Subcutaneous abdominal adipose tissue (tissue), 5 donors: Measurements from ENCODE around the gene RNF145.
A peak's percentile ranks its signal among the peaks of the same experiment; 100 is the strongest.
"Not testable (repeated sequence)": the region's sequence is repeated elsewhere in the genome, so short reads cannot be mapped to it uniquely, and the experiment has no call there.

Experiments used
- H3K27ac ChIP-seq: one replicate; pipeline ENCODE4 v1.7.0; 2013; ENCODE audit warnings: low read depth, mild to moderate bottlenecking, inconsistent platforms, low read length, moderate library complexity
- H3K27me3 ChIP-seq, 5 donors: one replicate each; pipeline ENCODE4 v1.7.0; 2013; ENCODE audit warnings: low read length in 5 of 5, inconsistent platforms in 1 of 5; ENCODE audit not compliant: control insufficient read depth in 5 of 5, insufficient read depth in 4 of 5
- H3K36me3 ChIP-seq, 5 donors: one replicate each; pipeline ENCODE4 v1.7.0; 2013; ENCODE audit warnings: low read length in 5 of 5; ENCODE audit not compliant: control insufficient read depth in 5 of 5, insufficient read depth in 5 of 5
- H3K4me1 ChIP-seq, 5 donors: one replicate each; pipeline ENCODE4 v1.7.0; 2013; ENCODE audit warnings: low read length in 5 of 5, mild to moderate bottlenecking in 3 of 5, moderate library complexity in 1 of 5; ENCODE audit not compliant: control insufficient read depth in 5 of 5, insufficient read depth in 5 of 5
- H3K4me3 ChIP-seq, 5 donors: one replicate each; pipeline ENCODE4 v1.7.0; 2013; ENCODE audit warnings: low read length in 5 of 5, low read depth in 1 of 5
- H3K9ac ChIP-seq, 5 donors: one replicate each; pipeline ENCODE4 v1.7.0; 2013; ENCODE audit warnings: low read length in 5 of 5, mild to moderate bottlenecking in 4 of 5, moderate library complexity in 3 of 5
- H3K9me3 ChIP-seq, 5 donors: one replicate each; pipeline ENCODE4 v1.7.0; 2013; ENCODE audit warnings: low read length in 5 of 5; ENCODE audit not compliant: control insufficient read depth in 5 of 5
- donor health status: healthy.
- donor health status: healthy.
- donor health status: healthy.
- donor health status: healthy.
- donor health status: healthy.

Gene RNF145

DNA sequence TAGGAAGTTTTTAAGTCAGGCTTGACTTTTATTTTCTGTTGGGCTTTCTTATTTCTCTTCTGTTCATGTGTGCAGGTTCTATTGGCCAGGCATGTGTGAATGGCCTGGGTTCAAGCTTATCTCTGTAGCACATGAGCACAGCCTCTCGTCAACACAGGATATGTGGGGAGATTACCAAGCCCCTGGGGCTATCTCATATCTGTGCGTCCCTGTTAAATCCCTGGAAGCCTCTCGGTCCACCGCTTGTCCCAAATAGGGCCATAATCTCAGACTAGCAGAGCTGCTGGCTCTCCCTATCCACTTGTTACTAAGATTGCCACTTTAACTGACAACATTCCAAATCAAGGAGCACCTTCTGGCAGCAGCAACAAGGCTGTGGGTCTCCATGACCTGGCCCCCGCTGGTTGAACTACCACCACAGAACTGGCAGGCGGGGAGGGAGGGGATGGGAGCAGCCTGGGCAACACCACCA, 81.2 kb downstream of the RNF145 start:
- Histone ChIP-seq H3K36me3 (no peaks in the 10 kb centered on the region), H3K27me3 (no peaks in the 10 kb centered on the region), H3K9me3 (no peaks in the 10 kb centered on the region), H3K27ac (no peak overlapping the region), H3K4me1 (peaks cover 0 to 4% (median 0%) of the 10 kb centered on the region in 5 donors), H3K4me3 (no peak overlapping the region), H3K9ac (no peak overlapping the region)

DNA sequence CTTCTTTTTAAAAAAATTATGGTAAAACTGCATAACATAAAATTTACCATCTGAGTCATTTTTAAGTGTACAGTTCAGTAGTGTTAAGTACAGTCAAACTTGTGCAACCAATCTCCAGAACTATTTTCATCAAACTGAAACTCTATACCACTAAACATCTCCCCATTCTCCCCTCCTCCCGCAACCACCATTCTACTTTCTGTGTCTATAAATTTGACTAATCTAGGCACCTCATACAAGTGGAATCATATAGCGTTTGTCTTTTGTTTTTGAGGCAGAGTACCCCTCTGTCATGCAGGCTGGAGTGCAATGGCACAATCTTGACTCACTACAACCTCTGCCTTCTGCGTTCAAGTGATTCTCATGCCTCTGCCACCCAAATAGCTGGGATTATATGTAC, 85.7 kb downstream of the RNF145 start:
- no peaks in the 10 kb centered on the region for H3K27me3 ChIP-seq
- no peak overlapping the region for H3K4me3 ChIP-seq
- no peaks in the 10 kb centered on the region for H3K36me3 ChIP-seq
- peaks cover 0 to 6% (median 0%) of the 10 kb centered on the region in 5 donors for H3K4me1 ChIP-seq
- no peaks in the 10 kb centered on the region for H3K9me3 ChIP-seq
- no peak overlapping the region for H3K27ac ChIP-seq
- H3K9ac ChIP-seq = no peak overlapping the region

DNA sequence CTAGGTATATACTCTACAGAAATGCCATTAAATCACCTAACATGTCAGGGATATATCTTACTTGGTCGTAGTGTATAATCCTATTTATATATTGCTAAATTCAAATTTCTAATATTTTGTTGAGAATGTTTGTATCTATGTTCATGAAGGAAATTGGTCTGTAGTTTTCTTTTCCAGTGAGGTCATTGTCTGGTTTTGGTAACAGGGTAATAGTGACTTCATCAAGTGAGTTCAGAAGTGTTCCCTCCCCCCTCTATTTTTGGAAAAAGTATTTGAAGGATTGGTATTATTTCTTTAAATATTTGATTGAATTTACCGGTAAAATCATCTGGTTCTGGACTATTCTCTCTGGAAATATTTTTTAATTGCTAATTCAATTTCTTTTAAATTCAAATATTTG, 86.2 kb downstream of the RNF145 start:
- H3K9ac ChIP-seq = no peak overlapping the region
- H3K27ac ChIP-seq = no peak overlapping the region
- no peaks in the 10 kb centered on the region for H3K36me3 ChIP-seq
- no peak overlapping the region for H3K4me3 ChIP-seq
- H3K9me3 ChIP-seq = no peaks in the 10 kb centered on the region
- H3K4me1 ChIP-seq = peaks cover 0 to 6% (median 0%) of the 10 kb centered on the region in 5 donors
- H3K27me3 ChIP-seq = no peaks in the 10 kb centered on the region

DNA sequence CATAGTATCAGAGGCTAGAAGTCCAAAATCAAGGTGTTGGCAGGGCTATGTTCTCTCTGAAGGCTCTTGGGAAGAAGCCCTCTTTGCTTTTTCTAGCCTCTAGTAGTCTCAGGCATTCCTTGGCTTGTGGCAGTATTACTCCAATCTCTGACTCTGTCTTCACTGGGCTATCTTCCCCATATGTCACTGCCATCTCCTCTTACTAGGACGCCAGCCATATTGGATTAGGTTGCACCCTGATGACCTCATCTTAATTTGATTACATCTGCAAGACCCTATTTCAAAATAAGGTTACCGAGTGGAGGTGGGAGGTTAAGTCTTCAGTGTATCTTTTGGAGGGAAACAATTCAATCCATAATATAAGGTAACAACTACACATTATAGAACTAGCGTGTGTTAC, 88.3 kb downstream of the RNF145 start:
- no peak overlapping the region for H3K27ac ChIP-seq

DNA sequence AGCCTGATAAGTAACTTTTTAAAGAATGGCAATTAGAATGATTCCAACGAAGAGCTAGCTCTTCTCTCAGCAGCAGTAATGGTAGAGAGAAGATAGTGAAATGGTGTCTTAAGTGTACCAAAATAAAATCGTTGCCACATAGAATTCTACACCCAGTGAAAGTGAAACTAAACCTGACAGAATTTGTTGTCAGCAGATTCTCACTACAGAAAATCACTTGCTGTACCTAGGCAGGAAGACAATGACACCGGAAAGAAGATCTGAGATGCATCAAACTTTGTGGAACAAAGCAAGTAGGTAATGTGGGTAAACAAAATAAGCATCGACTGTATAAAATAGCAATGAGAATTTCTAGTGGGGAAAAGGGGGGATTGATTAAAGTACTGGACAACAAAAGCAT, 88.9 kb downstream of the RNF145 start:
- Histone ChIP-seq H3K27ac (no peak overlapping the region), H3K9me3 (no peaks in the 10 kb centered on the region), H3K4me1 (peaks cover 0 to 6% (median 0%) of the 10 kb centered on the region in 5 donors), H3K27me3 (no peaks in the 10 kb centered on the region), H3K4me3 (peak overlapping the region in 3 of 5 donors; percentile 5 to 25 (median 19)), H3K9ac (no peak overlapping the region), H3K36me3 (no peaks in the 10 kb centered on the region)

More for the DNA sequence above, 88.3 kb downstream of the RNF145 start:
- Histone ChIP-seq H3K9me3 (no peaks in the 10 kb centered on the region), H3K27me3 (no peaks in the 10 kb centered on the region), H3K36me3 (no peaks in the 10 kb centered on the region), H3K4me3 (no peak overlapping the region), H3K9ac (no peak overlapping the region), H3K4me1 (peaks cover 0 to 6% (median 0%) of the 10 kb centered on the region in 5 donors)

DNA sequence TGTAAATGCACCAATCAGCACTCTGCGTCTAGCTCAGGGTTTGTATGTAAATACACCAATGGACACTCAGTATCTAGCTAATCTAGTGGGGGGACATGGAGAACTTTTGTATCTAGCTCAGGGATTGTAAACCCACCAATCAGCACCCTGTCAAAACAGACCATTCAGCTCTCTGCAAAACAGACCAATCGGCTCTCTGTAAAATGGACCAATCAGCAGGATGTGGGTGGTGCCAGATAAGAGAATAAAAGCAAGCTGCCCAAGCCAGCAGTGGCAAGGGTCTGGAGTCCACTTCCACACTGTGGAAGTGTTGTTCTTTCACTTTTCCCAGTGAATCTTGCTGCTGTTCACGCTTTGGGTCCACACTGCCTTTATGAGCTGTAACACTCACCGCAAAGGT, 89.5 kb downstream of the RNF145 start:
- H3K27ac ChIP-seq, H3K4me3 ChIP-seq, H3K9me3 ChIP-seq, H3K4me1 ChIP-seq, H3K27me3 ChIP-seq, H3K9ac ChIP-seq, H3K36me3 ChIP-seq: not testable (repeated sequence)

DNA sequence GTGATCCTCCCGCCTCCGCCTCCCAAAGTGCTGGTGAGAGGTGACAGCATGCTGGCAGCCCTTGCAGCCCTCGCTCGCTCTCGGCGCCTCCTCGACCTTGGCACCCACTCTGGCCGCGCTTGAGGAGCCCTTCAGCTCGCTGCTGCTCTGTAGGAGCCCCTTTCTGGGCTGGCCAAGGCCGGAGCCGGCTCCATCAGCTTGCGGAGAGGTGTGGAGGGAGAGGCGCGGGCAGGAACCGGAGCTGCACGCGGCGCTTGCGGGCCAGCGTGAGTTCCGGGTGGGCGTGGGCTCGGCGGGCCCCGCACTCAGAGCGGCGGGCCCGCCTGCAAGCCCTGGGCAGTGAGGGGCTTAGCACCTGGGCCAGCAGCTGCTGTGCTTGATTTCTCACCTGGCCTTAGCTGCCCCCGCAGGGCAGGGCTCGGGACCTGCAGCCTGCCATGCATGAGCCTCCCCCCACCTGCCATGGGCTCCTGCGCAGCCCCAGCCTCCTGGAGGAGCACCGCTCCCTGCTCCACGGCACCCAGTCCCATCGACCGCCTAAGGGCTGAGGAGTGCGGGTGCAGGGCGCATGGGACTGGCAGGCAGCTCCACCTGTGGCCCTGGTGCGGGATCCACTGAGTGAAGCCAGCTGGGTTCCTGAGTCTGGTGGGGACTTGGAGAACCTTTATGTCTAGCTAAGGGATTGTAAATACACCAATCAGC, 90.2 kb downstream of the RNF145 start:
- not testable (repeated sequence) for H3K4me3 ChIP-seq, H3K4me1 ChIP-seq, H3K36me3 ChIP-seq, H3K9me3 ChIP-seq, H3K9ac ChIP-seq, H3K27me3 ChIP-seq, H3K27ac ChIP-seq

DNA sequence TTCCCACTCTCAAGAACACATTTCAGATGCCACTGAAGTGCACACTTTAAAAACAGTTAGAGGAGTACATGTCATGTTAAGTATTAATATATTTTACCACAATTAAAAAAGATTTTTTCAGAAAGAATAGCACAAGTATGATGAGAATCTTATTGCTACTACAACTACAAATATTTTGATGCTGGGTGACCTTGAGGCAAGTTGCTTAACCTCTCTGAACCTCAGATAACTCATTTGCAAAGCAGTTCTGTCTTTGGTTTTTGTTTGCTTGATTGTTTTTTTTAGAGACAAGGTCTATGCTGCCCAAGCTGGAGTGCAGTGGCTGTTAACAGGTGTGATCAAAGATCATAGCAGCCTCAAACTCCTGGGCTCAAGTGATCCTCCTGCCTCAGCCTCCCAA, 95.9 kb downstream of the RNF145 start:
- H3K27me3 ChIP-seq = no peaks in the 10 kb centered on the region
- H3K4me3 ChIP-seq = no peak overlapping the region

DNA sequence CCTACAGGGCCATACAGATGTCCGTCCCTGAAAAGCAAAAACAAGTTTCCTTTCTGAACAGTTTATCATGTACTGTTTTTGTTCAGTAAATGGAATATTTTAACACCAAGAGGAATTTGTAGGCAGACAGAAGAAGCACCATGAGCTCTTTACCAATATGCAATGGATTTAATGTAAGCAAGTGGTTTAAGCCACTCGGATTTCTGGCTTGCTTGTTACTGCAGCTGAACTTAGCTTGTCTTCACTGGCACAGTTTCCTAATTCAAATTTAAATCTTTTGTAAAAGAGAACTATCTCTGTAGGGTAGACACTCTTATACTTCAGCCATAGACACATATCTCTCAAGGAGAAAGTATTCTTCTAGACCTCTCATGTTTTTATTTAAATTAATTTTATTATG, 96.9 kb downstream of the RNF145 start:
- no peaks in the 10 kb centered on the region for H3K36me3 ChIP-seq
- no peaks in the 10 kb centered on the region for H3K4me1 ChIP-seq
- H3K9ac ChIP-seq = no peak overlapping the region
- no peak overlapping the region for H3K27ac ChIP-seq
- H3K27me3 ChIP-seq = no peaks in the 10 kb centered on the region
- H3K9me3 ChIP-seq = no peaks in the 10 kb centered on the region
- no peak overlapping the region for H3K4me3 ChIP-seq

More for the DNA sequence above, 95.9 kb downstream of the RNF145 start:
- Histone ChIP-seq H3K36me3 (no peaks in the 10 kb centered on the region), H3K9me3 (no peaks in the 10 kb centered on the region), H3K4me1 (no peaks in the 10 kb centered on the region), H3K27ac (no peak overlapping the region), H3K9ac (no peak overlapping the region)
